ENCODE measurements around the gene BNIP1.

BNIP1 gene

DNA sequence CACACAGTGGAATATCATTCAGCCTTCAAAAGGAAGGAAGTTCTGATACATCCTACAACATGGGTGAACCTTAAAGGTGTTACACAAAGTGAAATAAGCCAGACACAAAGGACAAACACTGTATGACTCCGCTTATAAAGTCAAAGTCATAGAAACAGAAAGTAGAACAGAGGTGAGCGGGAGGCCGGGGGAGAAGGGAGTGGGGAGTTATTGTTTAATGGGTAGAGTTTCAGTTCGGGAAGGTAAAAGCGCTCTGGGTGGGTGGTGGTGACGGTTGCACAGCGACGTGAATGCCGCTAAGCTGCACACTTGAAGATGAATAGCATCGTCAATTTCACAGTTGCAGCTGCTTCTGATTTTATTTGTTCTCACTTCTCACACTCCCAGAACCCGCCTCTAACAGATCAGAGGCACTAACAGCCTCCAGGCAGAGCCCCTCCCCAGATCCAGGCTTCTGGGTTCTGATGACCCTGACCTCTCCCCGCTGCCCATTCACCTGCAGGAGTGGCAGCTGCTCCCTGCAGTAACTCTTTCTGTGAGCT lies 34.1 kb downstream of the BNIP1 start:
- TF ChIP-seq, protein P1, sequence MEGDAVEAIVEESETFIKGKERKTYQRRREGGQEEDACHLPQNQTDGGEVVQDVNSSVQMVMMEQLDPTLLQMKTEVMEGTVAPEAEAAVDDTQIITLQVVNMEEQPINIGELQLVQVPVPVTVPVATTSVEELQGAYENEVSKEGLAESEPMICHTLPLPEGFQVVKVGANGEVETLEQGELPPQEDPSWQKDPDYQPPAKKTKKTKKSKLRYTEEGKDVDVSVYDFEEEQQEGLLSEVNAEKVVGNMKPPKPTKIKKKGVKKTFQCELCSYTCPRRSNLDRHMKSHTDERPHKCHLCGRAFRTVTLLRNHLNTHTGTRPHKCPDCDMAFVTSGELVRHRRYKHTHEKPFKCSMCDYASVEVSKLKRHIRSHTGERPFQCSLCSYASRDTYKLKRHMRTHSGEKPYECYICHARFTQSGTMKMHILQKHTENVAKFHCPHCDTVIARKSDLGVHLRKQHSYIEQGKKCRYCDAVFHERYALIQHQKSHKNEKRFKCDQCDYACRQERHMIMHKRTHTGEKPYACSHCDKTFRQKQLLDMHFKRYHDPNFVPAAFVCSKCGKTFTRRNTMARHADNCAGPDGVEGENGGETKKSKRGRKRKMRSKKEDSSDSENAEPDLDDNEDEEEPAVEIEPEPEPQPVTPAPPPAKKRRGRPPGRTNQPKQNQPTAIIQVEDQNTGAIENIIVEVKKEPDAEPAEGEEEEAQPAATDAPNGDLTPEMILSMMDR (IDR thresholded peaks at IDR 0.05; ENCODE audit: insufficient read depth, low read depth, low read length, missing control alignments), result no peak
- DNase-seq (ENCODE audit: low read depth), result no peak
- H3K4me3 ChIP-seq (ENCODE audit: low read depth, low read length), result no peak overlapping the region

GRCh38 chr5:173180331-173180730 lies 36.0 kb downstream of the BNIP1 start:
- no peak for DNase-seq (ENCODE audit: low read depth)
- TF ChIP-seq, protein P1 (IDR thresholded peaks at IDR 0.05; ENCODE audit: insufficient read depth, low read depth, low read length, missing control alignments), result no peak
- H3K4me3 ChIP-seq (ENCODE audit: low read depth, low read length), result no peak overlapping the region

GRCh38 chr5:173187054-173187743 lies 42.9 kb downstream of the BNIP1 start:
- H3K4me3 ChIP-seq (ENCODE audit: low read depth, low read length), result no peak overlapping the region
- DNase-seq (ENCODE audit: low read depth), result peak; percentile 52
- TF ChIP-seq, protein P1 (IDR thresholded peaks at IDR 0.05; ENCODE audit: insufficient read depth, low read depth, low read length, missing control alignments), result peak; percentile 26

- H3K4me3 ChIP-seq (ENCODE audit: low read depth, low read length), result no peak overlapping the region
- TF ChIP-seq, protein P1 (IDR thresholded peaks at IDR 0.05; ENCODE audit: insufficient read depth, low read depth, low read length, missing control alignments), result no peak
- DNase-seq (ENCODE audit: low read depth), result no peak
Measured at GRCh38 chr5:173188280-173188679, 43.9 kb downstream of the BNIP1 start.

DNA sequence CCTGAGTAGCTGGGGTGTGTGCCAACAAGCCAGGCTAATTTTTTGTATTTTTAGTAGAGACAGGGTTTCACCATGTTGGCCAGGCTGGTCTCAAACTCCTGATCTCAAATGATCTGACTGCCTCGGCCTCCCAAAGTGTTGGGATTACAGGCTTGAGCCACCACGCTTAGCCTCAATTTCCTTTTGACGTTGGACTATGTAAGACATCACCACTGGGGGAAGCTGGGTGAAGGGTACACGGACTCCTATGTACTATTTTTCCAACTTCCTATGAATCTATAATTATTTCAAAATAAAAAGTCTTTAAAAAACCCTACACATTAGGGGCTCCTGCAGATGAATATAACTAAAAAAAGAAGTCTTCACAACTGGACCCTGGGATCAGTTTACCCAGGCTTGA lies 46.7 kb downstream of the BNIP1 start:
- DNase-seq (ENCODE audit: low read depth), result no peak
- no peak overlapping the region for H3K4me3 ChIP-seq (ENCODE audit: low read depth, low read length)
- TF ChIP-seq, protein P1 (IDR thresholded peaks at IDR 0.05; ENCODE audit: insufficient read depth, low read depth, low read length, missing control alignments), result no peak

GRCh38 chr5:173191561-173191960 lies 47.2 kb downstream of the BNIP1 start:
- no peak for DNase-seq (ENCODE audit: low read depth)

More at GRCh38 chr5:173191561-173191960, 47.2 kb downstream of the BNIP1 start:
- TF ChIP-seq, protein P1 (IDR thresholded peaks at IDR 0.05; ENCODE audit: insufficient read depth, low read depth, low read length, missing control alignments), result no peak
- no peak overlapping the region for H3K4me3 ChIP-seq (ENCODE audit: low read depth, low read length)

Data from GM12865 (cell line).